Mucosa of rectum (tissue), 2 donors: ENCODE results near the gene TERF2IP.

ENCODE experiments used
- H3K27ac ChIP-seq, 2 donors: one replicate each; pipeline ENCODE4 v1.7.0; 2013; ENCODE audit warnings: inconsistent platforms in 2 of 2, low read depth in 2 of 2, low read length in 2 of 2
- H3K27me3 ChIP-seq, 2 donors: one replicate each; pipeline ENCODE4 v1.7.0; 2013; ENCODE audit warnings: low read length in 2 of 2; ENCODE audit not compliant: control insufficient read depth in 2 of 2, insufficient read depth in 2 of 2
- H3K36me3 ChIP-seq, 2 donors: one replicate each; pipeline ENCODE4 v1.7.0; 2013; ENCODE audit warnings: low read length in 2 of 2; ENCODE audit not compliant: control insufficient read depth in 2 of 2, insufficient read depth in 2 of 2
- H3K4me1 ChIP-seq, 2 donors: one replicate each; pipeline ENCODE4 v1.7.0; 2013; ENCODE audit warnings: low read length in 2 of 2, mild to moderate bottlenecking in 1 of 2; ENCODE audit not compliant: control insufficient read depth in 2 of 2, insufficient read depth in 2 of 2
- H3K4me3 ChIP-seq, 2 donors: one replicate each; pipeline ENCODE4 v1.7.0; 2013; ENCODE audit warnings: low read length in 2 of 2
- H3K9ac ChIP-seq, 2 donors: one replicate each; pipeline ENCODE4 v1.7.0; 2013; ENCODE audit warnings: low read length in 2 of 2, low read depth in 1 of 2, mild to moderate bottlenecking in 1 of 2
- H3K9me3 ChIP-seq, 2 donors: one replicate each; pipeline ENCODE4 v1.7.0; 2013; ENCODE audit warnings: low read length in 2 of 2; ENCODE audit not compliant: control insufficient read depth in 2 of 2
- donor health status: healthy.
- donor health status: Normal muscosa, but diverticular disease.

The TERF2IP gene

DNA sequence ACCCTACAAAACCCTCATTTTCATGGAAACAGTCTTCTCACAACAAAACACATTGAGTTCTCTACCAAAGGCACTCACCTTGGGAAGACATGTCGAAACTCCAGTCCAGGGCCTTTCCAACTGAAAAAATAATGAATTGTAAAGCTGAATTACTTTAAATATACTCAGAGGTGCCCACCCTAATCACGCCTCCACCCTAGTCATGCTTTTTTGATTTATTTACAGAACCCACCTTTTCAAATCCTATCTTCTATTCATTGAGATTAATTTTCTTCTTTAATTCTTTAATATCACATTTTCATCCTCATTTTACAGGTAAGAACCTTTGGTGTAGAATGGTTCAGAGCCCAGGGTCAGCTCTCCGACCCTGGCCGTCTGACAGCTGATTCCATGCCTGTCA, 29.3 kb downstream of the TERF2IP start, which contains the start of gene CPHXL2:
Gene CPHXL2, minus strand, starts transcription at position 101 of the 400 bp plus-strand sequence. Its CDS starts 10 bp downstream, at position 91.
- no peak within 1 kb of the TSS for H3K27ac ChIP-seq
- no peaks in the 10 kb centered on the region for H3K36me3 ChIP-seq
- no peaks in the 10 kb centered on the region for H3K9me3 ChIP-seq
- H3K4me1 ChIP-seq, result no peaks in the 10 kb centered on the region
- no peak within 1 kb of the TSS for H3K4me3 ChIP-seq
- H3K9ac ChIP-seq, result no peak within 1 kb of the TSS
- no peaks in the 10 kb centered on the region for H3K27me3 ChIP-seq

DNA sequence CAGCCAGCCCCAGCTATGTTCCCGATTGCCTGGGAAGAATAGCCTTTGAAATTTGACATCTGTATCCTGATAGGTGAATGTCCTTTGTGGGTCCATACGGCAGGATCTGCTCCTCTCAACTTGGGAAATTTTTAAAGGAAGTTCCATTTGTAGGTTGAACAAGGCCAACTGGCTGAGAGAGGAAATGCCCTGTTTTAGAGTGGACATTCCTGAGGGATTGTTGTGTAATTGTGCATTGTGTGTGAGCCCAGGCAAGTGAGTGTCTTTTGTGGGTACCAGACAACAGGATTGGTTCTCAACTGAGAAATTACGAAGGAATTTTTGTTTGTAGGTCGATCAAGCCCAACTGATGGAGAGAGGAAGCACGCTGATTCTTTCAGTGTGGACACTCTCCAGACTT, 31.8 kb downstream of the TERF2IP start:
- H3K27ac ChIP-seq, result no peak overlapping the region
- no peaks in the 10 kb centered on the region for H3K9me3 ChIP-seq
- H3K4me3 ChIP-seq, result no peak overlapping the region
- no peaks in the 10 kb centered on the region for H3K27me3 ChIP-seq
- no peak overlapping the region for H3K9ac ChIP-seq
- H3K4me1 ChIP-seq, result no peaks in the 10 kb centered on the region
- no peaks in the 10 kb centered on the region for H3K36me3 ChIP-seq

DNA sequence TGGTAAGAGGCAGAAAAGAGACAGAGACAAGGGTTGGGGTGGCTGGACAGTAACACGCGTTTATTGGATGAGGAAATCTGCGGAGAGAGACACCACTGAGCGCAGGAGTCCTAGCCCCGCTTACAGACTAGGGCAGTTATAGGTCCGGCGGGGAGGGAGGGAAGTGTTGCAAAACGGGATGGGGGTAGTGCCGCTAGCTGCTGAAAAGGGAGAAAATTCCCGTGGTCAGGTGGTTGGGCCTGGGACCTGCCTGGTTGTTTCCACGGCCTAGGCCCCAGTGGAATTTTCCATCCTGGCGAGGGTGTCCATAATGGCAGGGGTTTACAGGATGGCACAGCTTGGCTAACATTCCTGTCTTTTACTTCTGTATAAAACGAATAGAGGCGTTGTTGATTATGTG, 34.7 kb downstream of the TERF2IP start:
- Histone ChIP-seq H3K27me3 (no peaks in the 10 kb centered on the region), H3K4me1 (no peaks in the 10 kb centered on the region), H3K4me3 (no peak overlapping the region), H3K36me3 (no peaks in the 10 kb centered on the region), H3K9me3 (no peaks in the 10 kb centered on the region), H3K9ac (no peak overlapping the region), H3K27ac (no peak overlapping the region)

DNA sequence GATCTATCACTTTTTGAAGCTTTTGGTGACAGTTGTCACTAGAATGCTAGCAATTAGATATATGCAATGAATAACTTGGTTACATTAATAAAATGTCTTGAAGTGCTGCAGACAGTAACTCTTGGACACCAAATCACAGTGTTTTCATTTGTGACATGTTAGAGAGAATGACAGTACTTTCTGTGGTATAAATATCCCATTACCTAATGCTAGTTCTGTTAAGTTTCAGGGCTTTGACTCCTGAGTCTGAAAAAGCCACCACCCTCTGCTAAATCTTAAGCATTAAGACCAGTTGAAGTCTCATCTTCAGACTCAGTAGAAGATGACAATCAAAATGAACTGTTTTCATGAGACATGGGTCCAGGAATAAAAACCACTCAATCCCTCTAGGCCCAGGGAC, 39.8 kb downstream of the TERF2IP start:
- Histone ChIP-seq H3K9ac (no peak overlapping the region), H3K36me3 (no peaks in the 10 kb centered on the region), H3K9me3 (no peaks in the 10 kb centered on the region), H3K4me1 (no peaks in the 10 kb centered on the region), H3K27me3 (no peaks in the 10 kb centered on the region), H3K4me3 (no peak overlapping the region), H3K27ac (no peak overlapping the region)

DNA sequence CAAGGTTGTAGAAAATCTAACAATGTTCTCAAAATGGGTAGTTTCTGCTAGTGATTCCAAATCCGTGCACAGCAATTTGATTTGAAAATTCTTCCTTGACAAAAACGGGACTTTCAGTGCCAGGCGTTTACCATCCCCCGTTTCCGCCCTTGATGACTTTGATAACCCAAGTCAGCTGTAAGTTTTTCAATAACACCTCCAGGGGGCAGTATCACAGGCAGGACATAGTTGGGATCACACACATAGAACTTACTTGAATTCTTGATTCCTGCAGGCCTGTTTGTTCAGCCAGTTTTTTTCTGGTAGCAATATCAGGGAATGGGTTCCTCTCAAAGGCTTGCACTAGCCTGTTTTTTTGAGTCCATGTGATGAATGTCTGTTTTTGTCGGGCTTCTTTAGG, 48.1 kb downstream of the TERF2IP start:
- Histone ChIP-seq H3K4me3 (no peak overlapping the region), H3K27me3 (no peaks in the 10 kb centered on the region), H3K27ac (no peak overlapping the region), H3K9me3 (no peaks in the 10 kb centered on the region), H3K4me1 (no peaks in the 10 kb centered on the region), H3K9ac (no peak overlapping the region), H3K36me3 (no peaks in the 10 kb centered on the region)

DNA sequence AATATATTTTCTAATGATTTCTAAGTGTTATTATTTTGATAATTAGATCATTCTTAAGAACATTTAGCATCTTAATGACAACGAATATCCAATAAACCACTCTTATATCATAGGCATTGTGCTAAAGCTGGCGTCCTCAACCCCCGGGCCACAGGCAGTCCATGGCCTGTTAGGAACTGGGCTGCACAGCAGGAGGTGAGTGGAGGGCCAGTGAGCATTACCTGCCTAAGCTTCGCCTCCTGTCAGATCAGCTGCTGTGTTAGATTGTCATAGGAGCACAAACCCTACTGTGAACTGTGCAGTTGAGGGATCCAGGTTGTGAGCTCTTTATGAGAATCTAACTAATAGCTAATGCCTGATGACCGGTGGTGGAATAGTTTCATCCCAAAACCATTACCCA, 50.0 kb downstream of the TERF2IP start:
- Histone ChIP-seq H3K4me1 (no peaks in the 10 kb centered on the region), H3K27ac (no peak overlapping the region), H3K9ac (no peak overlapping the region)

DNA sequence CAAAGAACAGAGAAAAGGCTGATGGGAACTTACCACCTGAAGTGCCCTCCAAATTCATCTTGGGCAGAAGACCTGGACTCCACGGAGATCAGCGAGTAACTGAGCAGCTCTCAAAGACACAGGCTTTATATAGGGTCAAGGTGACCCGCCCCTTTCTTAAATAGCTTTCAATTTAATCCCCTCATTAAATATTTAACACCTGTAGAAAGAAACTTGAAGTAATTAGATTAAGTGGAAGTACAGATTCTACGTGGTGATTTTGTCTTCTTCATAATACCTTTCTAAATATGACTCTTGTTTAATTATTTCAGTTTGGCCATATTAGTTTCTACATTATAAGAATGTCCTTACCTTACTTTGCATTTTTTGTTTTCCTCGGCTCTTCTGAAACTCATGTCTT, 53.8 kb downstream of the TERF2IP start, which contains the start of gene DUXB:
Gene DUXB, minus strand, starts transcription at position 101 of the 400 bp plus-strand sequence. Its CDS starts 43 bp downstream, at position 58.
- H3K36me3 ChIP-seq, result no peaks in the 10 kb centered on the region
- H3K4me3 ChIP-seq, result no peak within 1 kb of the TSS
- H3K9ac ChIP-seq, result no peak within 1 kb of the TSS
- H3K27me3 ChIP-seq, result no peaks in the 10 kb centered on the region
- H3K4me1 ChIP-seq, result no peaks in the 10 kb centered on the region
- H3K9me3 ChIP-seq, result no peaks in the 10 kb centered on the region
- H3K27ac ChIP-seq, result no peak within 1 kb of the TSS

More for the DNA sequence above, 50.0 kb downstream of the TERF2IP start:
- Histone ChIP-seq H3K36me3 (no peaks in the 10 kb centered on the region), H3K9me3 (no peaks in the 10 kb centered on the region), H3K4me3 (no peak overlapping the region), H3K27me3 (no peaks in the 10 kb centered on the region)

DNA sequence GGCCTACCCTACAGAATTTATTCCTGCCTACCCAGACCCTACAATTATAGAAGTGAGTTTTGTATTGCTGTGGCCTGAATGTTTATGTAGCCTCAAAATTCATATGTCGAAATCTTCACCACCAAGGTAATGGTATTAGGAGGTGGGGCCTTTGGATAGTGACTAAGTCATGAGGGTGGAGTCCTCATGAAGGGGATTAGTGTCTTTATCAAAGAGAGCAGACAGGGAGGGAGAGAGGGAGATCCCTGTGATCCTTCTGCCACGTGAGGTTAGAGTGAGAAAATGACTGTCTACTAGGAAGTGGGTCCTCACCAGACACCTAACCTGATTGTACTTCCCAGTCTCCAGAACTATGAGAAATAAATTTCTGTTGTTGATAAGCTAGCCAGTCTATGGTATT, 54.7 kb downstream of the TERF2IP start:
- H3K36me3 ChIP-seq, result no peaks in the 10 kb centered on the region
- H3K27me3 ChIP-seq, result no peaks in the 10 kb centered on the region
- no peaks in the 10 kb centered on the region for H3K9me3 ChIP-seq
- H3K27ac ChIP-seq, result no peak overlapping the region
- H3K4me3 ChIP-seq, result no peak overlapping the region
- H3K9ac ChIP-seq, result no peak overlapping the region
- H3K4me1 ChIP-seq, result no peaks in the 10 kb centered on the region

DNA sequence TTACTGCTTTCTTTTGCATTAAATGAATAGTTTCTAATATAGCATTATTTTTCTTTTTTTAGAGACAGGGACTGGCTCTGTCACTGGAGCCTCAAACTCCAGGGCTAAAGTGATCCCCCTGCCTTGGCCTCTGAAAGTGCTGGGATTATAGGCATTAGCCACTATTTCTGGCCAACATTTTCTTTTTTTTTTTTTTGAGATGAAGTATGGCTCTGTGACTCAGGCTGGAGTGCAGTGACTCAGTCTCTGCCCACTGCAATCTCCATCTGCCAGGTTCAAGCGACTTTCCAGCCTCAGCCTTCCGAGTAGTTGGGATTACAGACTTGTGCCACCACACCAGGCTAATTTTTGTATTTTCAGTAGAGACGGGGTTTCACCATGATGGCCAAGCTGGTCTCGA, 55.7 kb downstream of the TERF2IP start:
- H3K4me3 ChIP-seq, result no peak overlapping the region
- H3K9ac ChIP-seq, result no peak overlapping the region
- no peaks in the 10 kb centered on the region for H3K27me3 ChIP-seq
- H3K27ac ChIP-seq, result no peak overlapping the region
- H3K4me1 ChIP-seq, result no peaks in the 10 kb centered on the region
- H3K36me3 ChIP-seq, result no peaks in the 10 kb centered on the region
- H3K9me3 ChIP-seq, result no peaks in the 10 kb centered on the region
